H9 (cell line): ENCODE measurements around the gene C1QTNF6. TPM values are rescaled to one million over a fixed set of nuclear protein-coding genes. Genes with fewer than 3 reads are reported as not detected.

Experiments
- DNase-seq: peaks from one replicate; pipeline ENCODE4 v3.0.0-alpha.2; 2017
- H2AFZ ChIP-seq: one replicate; pipeline ENCODE4 v1.6.1; 2013; ENCODE audit warnings: mild to moderate bottlenecking, low read length, control low read depth, moderate library complexity
- H2AK5ac ChIP-seq: 2 replicates; pipeline ENCODE4 v1.6.1; 2013; ENCODE audit warnings: low read length, control low read depth, mixed read lengths; ENCODE audit not compliant: insufficient read length
- H2BK120ac ChIP-seq: one replicate; pipeline ENCODE4 v1.6.1; 2013; ENCODE audit warnings: low read depth, mild to moderate bottlenecking, low read length, control low read depth, inconsistent platforms; ENCODE audit not compliant: poor library complexity, severe bottlenecking
- H2BK12ac ChIP-seq: 2 replicates; pipeline ENCODE4 v1.6.1; 2013; ENCODE audit warnings: low read length, control low read depth, mixed read lengths, low read depth; ENCODE audit not compliant: insufficient read length
- H2BK15ac ChIP-seq: 2 replicates; pipeline ENCODE4 v1.6.1; 2013; ENCODE audit warnings: low read depth, low read length, control low read depth
- H2BK20ac ChIP-seq: one replicate; pipeline ENCODE4 v1.6.1; 2013; ENCODE audit warnings: low read depth, mild to moderate bottlenecking, low read length, control low read depth, inconsistent platforms; ENCODE audit not compliant: poor library complexity, severe bottlenecking
- H2BK5ac ChIP-seq: 2 replicates; pipeline ENCODE4 v1.6.1; 2013; ENCODE audit warnings: low read length, control low read depth, mixed read lengths; ENCODE audit not compliant: insufficient read length
- H3K14ac ChIP-seq: 2 replicates; pipeline ENCODE4 v1.6.1; 2013; ENCODE audit warnings: low read length, control low read depth; ENCODE audit not compliant: insufficient read depth
- H3K18ac ChIP-seq: 2 replicates; pipeline ENCODE4 v1.6.1; 2013; ENCODE audit warnings: low read depth, mild to moderate bottlenecking, mixed read lengths, low read length, control low read depth; ENCODE audit not compliant: insufficient read length
- H3K23ac ChIP-seq: 2 replicates; pipeline ENCODE4 v1.6.1; 2013; ENCODE audit warnings: low read length, control low read depth, mixed read lengths, low read depth; ENCODE audit not compliant: insufficient read length
- H3K23me2 ChIP-seq: 2 replicates; pipeline ENCODE4 v1.6.1; 2013; ENCODE audit warnings: low read depth, mild to moderate bottlenecking, mixed read lengths, low read length, control low read depth; ENCODE audit not compliant: insufficient read length, poor library complexity, severe bottlenecking
- H3K27ac ChIP-seq: 2 replicates; pipeline ENCODE4 v1.5.1; 2013; ENCODE audit warnings: low read length, control low read depth, mixed read lengths, low read depth; ENCODE audit not compliant: insufficient read length
- H3K27me3 ChIP-seq: 2 replicates; pipeline ENCODE4 v1.6.1; 2013; ENCODE audit warnings: low read length, control low read depth, inconsistent platforms; ENCODE audit not compliant: insufficient read depth
- H3K4ac ChIP-seq: 2 replicates; pipeline ENCODE4 v1.6.1; 2013; ENCODE audit warnings: low read depth, mild to moderate bottlenecking, control low read depth, inconsistent platforms, low read length, moderate library complexity
- H3K4me1 ChIP-seq: 2 replicates; pipeline ENCODE4 v1.6.1; 2013; ENCODE audit warnings: low read length, control low read depth, inconsistent platforms; ENCODE audit not compliant: insufficient read depth
- H3K4me2 ChIP-seq: 2 replicates; pipeline ENCODE4 v1.6.1; 2013; ENCODE audit warnings: low read length, control low read depth, mixed read lengths; ENCODE audit not compliant: insufficient read length, insufficient read depth
- H3K56ac ChIP-seq: 2 replicates; pipeline ENCODE4 v1.6.1; 2013; ENCODE audit warnings: low read depth, mild to moderate bottlenecking, mixed read lengths, low read length, control low read depth; ENCODE audit not compliant: insufficient read length
- H3K79me1 ChIP-seq: 2 replicates; pipeline ENCODE4 v1.6.1; 2013; ENCODE audit warnings: low read depth, mild to moderate bottlenecking, moderate library complexity, low read length, control low read depth, inconsistent platforms; ENCODE audit not compliant: insufficient read depth, poor library complexity, severe bottlenecking
- H3K79me2 ChIP-seq: 2 replicates; pipeline ENCODE4 v1.6.1; 2013; ENCODE audit warnings: low read length, control low read depth, inconsistent platforms; ENCODE audit not compliant: insufficient read depth
- H3K9ac ChIP-seq: 2 replicates; pipeline ENCODE4 v1.6.1; 2013; ENCODE audit warnings: low read length, control low read depth, mixed read lengths; ENCODE audit not compliant: insufficient read length; ENCODE audit errors: extremely low read depth
- H3K9me3 ChIP-seq: one replicate; pipeline ENCODE4 v1.6.1; 2013; ENCODE audit warnings: low read depth, low read length, inconsistent platforms; ENCODE audit not compliant: control insufficient read depth
- H3T11ph ChIP-seq: one replicate; pipeline ENCODE4 v1.6.1; 2013; ENCODE audit warnings: mild to moderate bottlenecking, low read length, control low read depth, inconsistent platforms
- H4K20me1 ChIP-seq: one replicate; pipeline ENCODE4 v1.6.1; 2013; ENCODE audit not compliant: control insufficient read depth, insufficient read length, insufficient read depth
- H4K5ac ChIP-seq: 2 replicates; pipeline ENCODE4 v1.6.1; 2013; ENCODE audit warnings: low read depth, mild to moderate bottlenecking, mixed read lengths, low read length, control low read depth; ENCODE audit not compliant: insufficient read length
- H4K8ac ChIP-seq: replicated peaks from 2 replicates; pipeline ENCODE4 v1.6.1; 2013; ENCODE audit warnings: low read length, control low read depth, mixed read lengths, low read depth; ENCODE audit not compliant: insufficient read length
- H4K91ac ChIP-seq: 2 replicates; pipeline ENCODE4 v1.6.1; 2013; ENCODE audit warnings: low read depth, mild to moderate bottlenecking, moderate library complexity, mixed read lengths, low read length, control low read depth; ENCODE audit not compliant: insufficient read length
- H3K27ac Mint-ChIP-seq, 3 experiments: 2 replicates in 2 of 3; 3 replicates in 1 of 3; pipeline ENCODE4 v1.8.0; 2020 to 2021; ENCODE audit warnings: mixed read lengths in 3 of 3, mild to moderate bottlenecking in 1 of 3, moderate library complexity in 1 of 3
- H3K27me3 Mint-ChIP-seq: 2 replicates; pipeline ENCODE4 v1.8.0; 2021; ENCODE audit warnings: low read depth, mild to moderate bottlenecking, moderate library complexity, mixed read lengths
- H3K36me3 Mint-ChIP-seq, 3 experiments: 2 replicates in 2 of 3; 3 replicates in 1 of 3; pipeline ENCODE4 v1.8.0; 2020 to 2021; ENCODE audit warnings: low read depth in 3 of 3, mixed read lengths in 3 of 3; ENCODE audit not compliant: insufficient read depth in 1 of 3
- H3K4me1 Mint-ChIP-seq, 2 experiments: 2 replicates each; pipeline ENCODE4 v1.8.0; 2020; ENCODE audit warnings: mixed read lengths in 2 of 2
- H3K4me3 Mint-ChIP-seq, 2 experiments: 2 replicates in 1 of 2; 3 replicates in 1 of 2; pipeline ENCODE4 v1.8.0; 2020 to 2021; ENCODE audit warnings: mild to moderate bottlenecking in 2 of 2, mixed read lengths in 2 of 2, moderate library complexity in 1 of 2
- H3K9me3 Mint-ChIP-seq, 2 experiments: 2 replicates in 1 of 2; 3 replicates in 1 of 2; pipeline ENCODE4 v1.8.0; 2020; ENCODE audit warnings: mild to moderate bottlenecking in 2 of 2, mixed read lengths in 2 of 2, moderate library complexity in 1 of 2
- WGBS: extraction: QIAGEN DNeasy Blood & Tissue Kit; methylation state at CpG from one replicate; pipeline ENCODE4 v1.1.7; 2013; ENCODE audit warnings: missing lambda C conversion rate, low lambda C conversion rate, mixed read lengths; ENCODE audit not compliant: insufficient read length; ENCODE audit errors: extremely low coverage; 5-methylcytosine and 5-hydroxymethylcytosine counted together
- total RNA-seq: library from RNA; stranded (reverse); gene quantifications from 2 replicates; pipeline ENCODE4 v1.2.1, GENCODE V29; 2021
- TF ChIP-seq, protein P1 (sequence below): fragments of 200-600 bp; sonication (generic); conservative IDR thresholded peaks from 3 replicates; pipeline ENCODE4 v1.8.0; 2021; ENCODE audit warnings: antibody characterized with exemption, mild to moderate bottlenecking

The C1QTNF6 gene
- total RNA-seq, 1 experiment from 2014 or later, result 5.0 TPM

- no CpG with 5 or more reads among the region's 5 CpGs for WGBS
Measured at GRCh38 chr22:37177221-37177620, 10.8 kb downstream of the C1QTNF6 start.

More at GRCh38 chr22:37177221-37177620, 10.8 kb downstream of the C1QTNF6 start:
- Mint-ChIP-seq H3K27me3 (peaks cover 38% of the 10 kb centered on the region), H3K27ac (no peak overlapping the region; a peak in 1 of 7 replicates), H3K4me3 (no peak overlapping the region), H3K9me3 (no peaks in the 10 kb centered on the region; a peak in 1 of 5 replicates), H3K4me1 (peaks cover 30 to 51% of the 10 kb centered on the region in 2 experiments), H3K36me3 (no peaks in the 10 kb centered on the region; a peak in 1 of 7 replicates)
- Histone ChIP-seq H3K9me3 (no peaks in the 10 kb centered on the region), H4K8ac (no peak overlapping the region), H3K23me2 (no peaks in the 10 kb centered on the region), H2BK15ac (no peak overlapping the region), H2BK120ac (no peak overlapping the region), H3K4me2 (no peak overlapping the region), H4K91ac (no peak overlapping the region), H2AFZ (no peak overlapping the region), H3K4ac (no peak overlapping the region), H4K20me1 (no peaks in the 10 kb centered on the region), H2AK5ac (no peak overlapping the region), H2BK5ac (no peak overlapping the region), H3K27me3 (no peaks in the 10 kb centered on the region), H3K56ac (no peak overlapping the region), H3K23ac (no peak overlapping the region), H3K9ac (no peak overlapping the region), H3K14ac (no peak overlapping the region), H3K79me1 (no peaks in the 10 kb centered on the region), H3T11ph (no peak overlapping the region), H2BK20ac (no peak overlapping the region), H2BK12ac (no peak overlapping the region), H4K5ac (no peak overlapping the region), H3K27ac (no peak overlapping the region), H3K18ac (no peak overlapping the region), H3K79me2 (no peaks in the 10 kb centered on the region), H3K4me1 (no peaks in the 10 kb centered on the region)
- TF ChIP-seq, protein P1, sequence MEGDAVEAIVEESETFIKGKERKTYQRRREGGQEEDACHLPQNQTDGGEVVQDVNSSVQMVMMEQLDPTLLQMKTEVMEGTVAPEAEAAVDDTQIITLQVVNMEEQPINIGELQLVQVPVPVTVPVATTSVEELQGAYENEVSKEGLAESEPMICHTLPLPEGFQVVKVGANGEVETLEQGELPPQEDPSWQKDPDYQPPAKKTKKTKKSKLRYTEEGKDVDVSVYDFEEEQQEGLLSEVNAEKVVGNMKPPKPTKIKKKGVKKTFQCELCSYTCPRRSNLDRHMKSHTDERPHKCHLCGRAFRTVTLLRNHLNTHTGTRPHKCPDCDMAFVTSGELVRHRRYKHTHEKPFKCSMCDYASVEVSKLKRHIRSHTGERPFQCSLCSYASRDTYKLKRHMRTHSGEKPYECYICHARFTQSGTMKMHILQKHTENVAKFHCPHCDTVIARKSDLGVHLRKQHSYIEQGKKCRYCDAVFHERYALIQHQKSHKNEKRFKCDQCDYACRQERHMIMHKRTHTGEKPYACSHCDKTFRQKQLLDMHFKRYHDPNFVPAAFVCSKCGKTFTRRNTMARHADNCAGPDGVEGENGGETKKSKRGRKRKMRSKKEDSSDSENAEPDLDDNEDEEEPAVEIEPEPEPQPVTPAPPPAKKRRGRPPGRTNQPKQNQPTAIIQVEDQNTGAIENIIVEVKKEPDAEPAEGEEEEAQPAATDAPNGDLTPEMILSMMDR, result no peak
- no peak for DNase-seq
